DOHH2 (cell line): Measurements from ENCODE around the gene SLC11A1.

Experiments used
- H3F3A ChIP-seq: fragments of 200-600 bp; sonication (generic), shearing (Covaris generic); 2 replicates; pipeline ENCODE4 v1.6.0; 2016; ENCODE audit warnings: antibody characterized with exemption, mild to moderate bottlenecking; ENCODE audit not compliant: control insufficient read depth, insufficient read depth
- H3K27ac ChIP-seq: fragments of 200-600 bp; sonication (generic); 2 replicates; pipeline ENCODE4 v1.5.1; 2014; ENCODE audit warnings: low read depth, mild to moderate bottlenecking, low read length, moderate library complexity
- H3K27me3 ChIP-seq: fragments of 200-600 bp; sonication (generic); 2 replicates; pipeline ENCODE4 v1.6.1; 2014; ENCODE audit warnings: mild to moderate bottlenecking, low read length, mixed read lengths; ENCODE audit not compliant: control insufficient read depth
- H3K36me3 ChIP-seq: fragments of 200-600 bp; sonication (generic); 2 replicates; pipeline ENCODE4 v1.6.1; 2014; ENCODE audit warnings: mild to moderate bottlenecking, low read length, moderate library complexity, mixed read lengths; ENCODE audit not compliant: control insufficient read depth
- H3K4me1 ChIP-seq: fragments of 200-600 bp; sonication (generic); 2 replicates; pipeline ENCODE4 v1.6.1; 2014; ENCODE audit warnings: mild to moderate bottlenecking, low read length, mixed read lengths; ENCODE audit not compliant: control insufficient read depth
- H3K4me2 ChIP-seq: fragments of 200-600 bp; sonication (generic); 2 replicates; pipeline ENCODE4 v1.6.0; 2014; ENCODE audit warnings: mild to moderate bottlenecking, low read length, moderate library complexity
- H3K4me3 ChIP-seq: fragments of 200-600 bp; sonication (generic); 2 replicates; pipeline ENCODE4 v1.5.1; 2014; ENCODE audit warnings: mild to moderate bottlenecking, low read length, mixed read lengths
- H3K79me2 ChIP-seq: fragments of 200-600 bp; sonication (generic); 2 replicates; pipeline ENCODE4 v1.6.1; 2014; ENCODE audit warnings: mild to moderate bottlenecking, low read length, mixed read lengths; ENCODE audit not compliant: control insufficient read depth
- H3K9me2 ChIP-seq: fragments of 200-600 bp; sonication (generic); replicated peaks from 2 replicates; pipeline ENCODE4 v1.6.1; 2014; ENCODE audit warnings: mild to moderate bottlenecking, low read length, mixed read lengths; ENCODE audit not compliant: control insufficient read depth
- H3K9me3 ChIP-seq: fragments of 200-600 bp; sonication (generic); 2 replicates; pipeline ENCODE4 v1.6.1; 2014; ENCODE audit warnings: antibody characterized with exemption, low read length, mixed read lengths; ENCODE audit not compliant: control insufficient read depth, insufficient read depth
- H4K20me1 ChIP-seq: fragments of 200-600 bp; sonication (generic); 2 replicates; pipeline ENCODE4 v1.6.0; 2014; ENCODE audit warnings: low read depth, mild to moderate bottlenecking, antibody characterized with exemption, low read length, moderate library complexity; ENCODE audit not compliant: control insufficient read depth, insufficient read depth
- EZH2phosphoT487 ChIP-seq: fragments of 200-600 bp; sonication (generic); IDR thresholded peaks from 2 replicates; pipeline ENCODE4 v1.6.1; 2017; ENCODE audit warnings: borderline replicate concordance, mild to moderate bottlenecking, antibody characterized with exemption, low read length, moderate library complexity, mixed read lengths
- TF ChIP-seq, protein P1 (sequence below): fragments of 200-600 bp; sonication (generic); IDR thresholded peaks from one replicate; pipeline ENCODE4 v1.5.1; 2014; ENCODE audit warnings: antibody characterized with exemption, mild to moderate bottlenecking, low read depth, low read length; ENCODE audit not compliant: poor library complexity, severe bottlenecking

The SLC11A1 gene

DNA sequence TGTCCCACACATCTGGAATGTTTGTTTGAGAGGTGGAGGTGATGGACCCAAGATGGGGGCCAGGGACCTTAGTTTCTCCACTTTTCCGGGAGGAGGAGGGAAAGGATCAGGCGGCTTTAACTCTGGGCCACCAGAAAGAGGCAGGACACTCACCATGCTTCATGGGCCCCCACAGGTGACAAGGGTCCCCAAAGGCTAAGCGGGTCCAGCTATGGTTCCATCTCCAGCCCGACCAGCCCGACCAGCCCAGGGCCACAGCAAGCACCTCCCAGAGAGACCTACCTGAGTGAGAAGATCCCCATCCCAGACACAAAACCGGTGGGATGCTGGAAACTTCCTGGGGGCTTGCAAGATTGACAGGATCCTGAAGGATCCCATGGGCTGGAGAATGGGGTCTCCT, 712 bp downstream of the SLC11A1 start:
- no peaks in the 10 kb centered on the region; the same call in 1 of the 2 replicates for H3F3A ChIP-seq
- no peaks in the 10 kb centered on the region for H3K79me2 ChIP-seq
- peaks cover 23% of the 10 kb centered on the region for H3K4me1 ChIP-seq
- peaks cover 5% of the 10 kb centered on the region; the same call in 1 of the 2 replicates for H3K27me3 ChIP-seq
- H4K20me1 ChIP-seq = 0 out of 2 replicates have a peak, but pooled peaks cover 2% of the 10 kb centered on the region
- no peaks in the 10 kb centered on the region for H3K9me3 ChIP-seq
- H3K4me2 ChIP-seq = no peak overlapping the region
- no peak overlapping the region for H3K4me3 ChIP-seq
- H3K36me3 ChIP-seq = no peaks in the 10 kb centered on the region
- no peak overlapping the region for H3K27ac ChIP-seq
- no peaks in the 10 kb centered on the region for H3K9me2 ChIP-seq
- TF ChIP-seq, protein P1, sequence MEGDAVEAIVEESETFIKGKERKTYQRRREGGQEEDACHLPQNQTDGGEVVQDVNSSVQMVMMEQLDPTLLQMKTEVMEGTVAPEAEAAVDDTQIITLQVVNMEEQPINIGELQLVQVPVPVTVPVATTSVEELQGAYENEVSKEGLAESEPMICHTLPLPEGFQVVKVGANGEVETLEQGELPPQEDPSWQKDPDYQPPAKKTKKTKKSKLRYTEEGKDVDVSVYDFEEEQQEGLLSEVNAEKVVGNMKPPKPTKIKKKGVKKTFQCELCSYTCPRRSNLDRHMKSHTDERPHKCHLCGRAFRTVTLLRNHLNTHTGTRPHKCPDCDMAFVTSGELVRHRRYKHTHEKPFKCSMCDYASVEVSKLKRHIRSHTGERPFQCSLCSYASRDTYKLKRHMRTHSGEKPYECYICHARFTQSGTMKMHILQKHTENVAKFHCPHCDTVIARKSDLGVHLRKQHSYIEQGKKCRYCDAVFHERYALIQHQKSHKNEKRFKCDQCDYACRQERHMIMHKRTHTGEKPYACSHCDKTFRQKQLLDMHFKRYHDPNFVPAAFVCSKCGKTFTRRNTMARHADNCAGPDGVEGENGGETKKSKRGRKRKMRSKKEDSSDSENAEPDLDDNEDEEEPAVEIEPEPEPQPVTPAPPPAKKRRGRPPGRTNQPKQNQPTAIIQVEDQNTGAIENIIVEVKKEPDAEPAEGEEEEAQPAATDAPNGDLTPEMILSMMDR = no peak

DNA sequence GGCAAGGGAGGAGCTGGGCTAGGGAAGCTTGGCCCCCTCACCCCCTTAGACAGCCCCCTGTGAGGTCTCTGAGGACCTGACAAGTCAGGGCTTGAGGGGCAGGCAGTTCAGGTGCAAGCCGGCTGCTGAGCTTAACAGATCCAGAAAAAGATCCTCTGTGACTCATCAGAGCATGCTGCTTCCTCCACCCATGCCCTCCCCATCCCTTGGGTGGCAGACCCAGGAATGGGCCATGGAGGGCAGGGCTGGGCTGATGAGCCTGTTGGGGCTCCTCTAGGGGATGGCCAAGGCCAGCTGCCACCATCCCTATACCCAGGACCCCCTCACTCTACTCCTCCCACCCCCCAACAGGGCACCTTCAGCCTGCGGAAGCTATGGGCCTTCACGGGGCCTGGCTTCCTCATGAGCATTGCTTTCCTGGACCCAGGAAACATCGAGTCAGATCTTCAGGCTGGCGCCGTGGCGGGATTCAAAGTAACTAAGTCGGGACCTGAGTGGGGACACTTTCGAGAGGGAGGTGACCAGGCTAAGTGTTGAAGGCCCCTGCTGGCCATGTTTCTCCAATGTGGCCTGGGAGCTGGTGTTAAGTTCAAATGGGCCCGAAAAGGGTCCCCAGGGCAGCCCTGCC, 1.9 kb downstream of the SLC11A1 start:
- H3K9me3 ChIP-seq = no peaks in the 10 kb centered on the region
- H3K4me2 ChIP-seq = no peak overlapping the region
- H3K27me3 ChIP-seq = peaks cover 5% of the 10 kb centered on the region; the same call in 1 of the 2 replicates
- H3K4me1 ChIP-seq = peaks cover 23% of the 10 kb centered on the region
- no peaks in the 10 kb centered on the region for H3F3A ChIP-seq
- H3K79me2 ChIP-seq = no peaks in the 10 kb centered on the region
- no peak for TF ChIP-seq EZH2phosphoT487
- TF ChIP-seq, protein P1 = no peak
- H3K36me3 ChIP-seq = no peaks in the 10 kb centered on the region
- no peak overlapping the region for H3K27ac ChIP-seq
- no peak overlapping the region for H3K4me3 ChIP-seq
- no peaks in the 10 kb centered on the region for H3K9me2 ChIP-seq
- 0 out of 2 replicates have a peak, but pooled peaks cover 2% of the 10 kb centered on the region for H4K20me1 ChIP-seq

GRCh38 chr2:218384975-218385374, 2.9 kb downstream of the SLC11A1 start:
- no peak overlapping the region for H3K27ac ChIP-seq
- H3K4me2 ChIP-seq = no peak overlapping the region
- H3K4me3 ChIP-seq = no peak overlapping the region
- no peaks in the 10 kb centered on the region for H3K36me3 ChIP-seq
- TF ChIP-seq EZH2phosphoT487 = no peak
- TF ChIP-seq, protein P1 = no peak
- H3K79me2 ChIP-seq = no peaks in the 10 kb centered on the region
- no peaks in the 10 kb centered on the region for H3F3A ChIP-seq
- H3K9me2 ChIP-seq = no peaks in the 10 kb centered on the region
- peaks cover 5% of the 10 kb centered on the region; the same call in 1 of the 2 replicates for H3K27me3 ChIP-seq
- H3K9me3 ChIP-seq = no peaks in the 10 kb centered on the region
- 0 out of 2 replicates have a peak, but pooled peaks cover 2% of the 10 kb centered on the region for H4K20me1 ChIP-seq
- H3K4me1 ChIP-seq = peaks cover 23% of the 10 kb centered on the region
